Measurements from ENCODE around the gene TUT4. TPM values are rescaled to one million over a fixed set of nuclear protein-coding genes. Genes with fewer than 3 reads are reported as not detected.

The TUT4 gene
- total and polyA plus RNA-seq, 2 experiments from 2014 or later: 69.9 to 116 TPM

DNA sequence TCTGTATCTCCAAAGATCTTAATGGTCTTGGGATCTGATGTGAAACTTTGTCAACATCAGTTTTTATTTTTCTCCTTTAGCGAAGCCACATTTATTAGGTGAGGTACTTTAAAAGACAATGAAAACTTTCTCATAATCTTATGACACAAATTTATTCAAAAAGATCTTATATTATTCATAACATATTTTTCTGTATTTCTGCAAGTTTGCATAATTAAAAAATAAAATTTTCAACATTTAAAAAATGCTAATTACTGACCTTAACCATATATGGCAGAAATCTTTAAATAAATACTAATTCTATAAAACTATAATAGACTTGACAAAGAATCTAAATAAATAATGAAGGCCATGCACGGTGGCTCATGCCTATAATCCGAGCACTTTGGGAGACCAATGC lies 75.9 kb downstream of the TUT4 start:
- DNase-seq (ENCODE audit: low spot score) (no peak), ATAC-seq (no peak)
- no peak overlapping the region for H3K4me2 ChIP-seq
- H3K4me3 ChIP-seq: no peak overlapping the region
- H3K27ac ChIP-seq (ENCODE audit: low read depth): no peak overlapping the region
- Mint-ChIP-seq H3K4me1 (no peaks in the 10 kb centered on the region), H3K4me3 (no peak overlapping the region), H3K9me3 (no peaks in the 10 kb centered on the region), H3K36me3 (ENCODE audit: low read depth) (0 out of 3 replicates have a peak, but pooled peaks cover 3% of the 10 kb centered on the region), H3K27me3 (ENCODE audit: insufficient read depth, low read depth, poor library complexity) (no peaks in the 10 kb centered on the region), H3K27ac (no peak overlapping the region)
- H3K27me3 ChIP-seq (ENCODE audit: insufficient read depth): no peaks in the 10 kb centered on the region
- no peaks in the 10 kb centered on the region for H3K79me2 ChIP-seq (replicated peaks; ENCODE audit: insufficient read depth)
- H2AFZ ChIP-seq: no peak overlapping the region
- no peaks in the 10 kb centered on the region for H3K4me1 ChIP-seq (ENCODE audit: insufficient read depth)
- TF ChIP-seq, protein P1, sequence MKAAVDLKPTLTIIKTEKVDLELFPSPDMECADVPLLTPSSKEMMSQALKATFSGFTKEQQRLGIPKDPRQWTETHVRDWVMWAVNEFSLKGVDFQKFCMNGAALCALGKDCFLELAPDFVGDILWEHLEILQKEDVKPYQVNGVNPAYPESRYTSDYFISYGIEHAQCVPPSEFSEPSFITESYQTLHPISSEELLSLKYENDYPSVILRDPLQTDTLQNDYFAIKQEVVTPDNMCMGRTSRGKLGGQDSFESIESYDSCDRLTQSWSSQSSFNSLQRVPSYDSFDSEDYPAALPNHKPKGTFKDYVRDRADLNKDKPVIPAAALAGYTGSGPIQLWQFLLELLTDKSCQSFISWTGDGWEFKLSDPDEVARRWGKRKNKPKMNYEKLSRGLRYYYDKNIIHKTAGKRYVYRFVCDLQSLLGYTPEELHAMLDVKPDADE (IDR thresholded peaks at IDR 0.05): no peak
- TF ChIP-seq ZNF331 (CRISPR knock-in tag; IDR thresholded peaks at IDR 0.05; ENCODE audit: low read depth) (no peak), NANOG (IDR thresholded peaks at IDR 0.05; ENCODE audit: borderline replicate concordance) (no peak), STAT1 (IDR thresholded peaks at IDR 0.05; ENCODE audit: unreplicated experiment) (no peak), EZH2phosphoT487 (IDR thresholded peaks at IDR 0.05; ENCODE audit: unreplicated experiment) (no peak), POLR2AphosphoS5 (IDR thresholded peaks at IDR 0.05; ENCODE audit: low read depth) (no peak), JUNB (IDR thresholded peaks at IDR 0.05; ENCODE audit: unreplicated experiment) (no peak), ZNF114 (CRISPR knock-in tag; IDR thresholded peaks at IDR 0.05) (no peak), CREB1 (CRISPR knock-in tag; IDR thresholded peaks at IDR 0.05; ENCODE audit: low read depth) (no peak), EZH2 (IDR thresholded peaks at IDR 0.05; ENCODE audit: low read depth, unreplicated experiment) (no peak)
- TF ChIP-seq, protein P2, sequence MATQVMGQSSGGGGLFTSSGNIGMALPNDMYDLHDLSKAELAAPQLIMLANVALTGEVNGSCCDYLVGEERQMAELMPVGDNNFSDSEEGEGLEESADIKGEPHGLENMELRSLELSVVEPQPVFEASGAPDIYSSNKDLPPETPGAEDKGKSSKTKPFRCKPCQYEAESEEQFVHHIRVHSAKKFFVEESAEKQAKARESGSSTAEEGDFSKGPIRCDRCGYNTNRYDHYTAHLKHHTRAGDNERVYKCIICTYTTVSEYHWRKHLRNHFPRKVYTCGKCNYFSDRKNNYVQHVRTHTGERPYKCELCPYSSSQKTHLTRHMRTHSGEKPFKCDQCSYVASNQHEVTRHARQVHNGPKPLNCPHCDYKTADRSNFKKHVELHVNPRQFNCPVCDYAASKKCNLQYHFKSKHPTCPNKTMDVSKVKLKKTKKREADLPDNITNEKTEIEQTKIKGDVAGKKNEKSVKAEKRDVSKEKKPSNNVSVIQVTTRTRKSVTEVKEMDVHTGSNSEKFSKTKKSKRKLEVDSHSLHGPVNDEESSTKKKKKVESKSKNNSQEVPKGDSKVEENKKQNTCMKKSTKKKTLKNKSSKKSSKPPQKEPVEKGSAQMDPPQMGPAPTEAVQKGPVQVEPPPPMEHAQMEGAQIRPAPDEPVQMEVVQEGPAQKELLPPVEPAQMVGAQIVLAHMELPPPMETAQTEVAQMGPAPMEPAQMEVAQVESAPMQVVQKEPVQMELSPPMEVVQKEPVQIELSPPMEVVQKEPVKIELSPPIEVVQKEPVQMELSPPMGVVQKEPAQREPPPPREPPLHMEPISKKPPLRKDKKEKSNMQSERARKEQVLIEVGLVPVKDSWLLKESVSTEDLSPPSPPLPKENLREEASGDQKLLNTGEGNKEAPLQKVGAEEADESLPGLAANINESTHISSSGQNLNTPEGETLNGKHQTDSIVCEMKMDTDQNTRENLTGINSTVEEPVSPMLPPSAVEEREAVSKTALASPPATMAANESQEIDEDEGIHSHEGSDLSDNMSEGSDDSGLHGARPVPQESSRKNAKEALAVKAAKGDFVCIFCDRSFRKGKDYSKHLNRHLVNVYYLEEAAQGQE (IDR thresholded peaks at IDR 0.05; ENCODE audit: unreplicated experiment): no peak
- TF ChIP-seq, protein P3, sequence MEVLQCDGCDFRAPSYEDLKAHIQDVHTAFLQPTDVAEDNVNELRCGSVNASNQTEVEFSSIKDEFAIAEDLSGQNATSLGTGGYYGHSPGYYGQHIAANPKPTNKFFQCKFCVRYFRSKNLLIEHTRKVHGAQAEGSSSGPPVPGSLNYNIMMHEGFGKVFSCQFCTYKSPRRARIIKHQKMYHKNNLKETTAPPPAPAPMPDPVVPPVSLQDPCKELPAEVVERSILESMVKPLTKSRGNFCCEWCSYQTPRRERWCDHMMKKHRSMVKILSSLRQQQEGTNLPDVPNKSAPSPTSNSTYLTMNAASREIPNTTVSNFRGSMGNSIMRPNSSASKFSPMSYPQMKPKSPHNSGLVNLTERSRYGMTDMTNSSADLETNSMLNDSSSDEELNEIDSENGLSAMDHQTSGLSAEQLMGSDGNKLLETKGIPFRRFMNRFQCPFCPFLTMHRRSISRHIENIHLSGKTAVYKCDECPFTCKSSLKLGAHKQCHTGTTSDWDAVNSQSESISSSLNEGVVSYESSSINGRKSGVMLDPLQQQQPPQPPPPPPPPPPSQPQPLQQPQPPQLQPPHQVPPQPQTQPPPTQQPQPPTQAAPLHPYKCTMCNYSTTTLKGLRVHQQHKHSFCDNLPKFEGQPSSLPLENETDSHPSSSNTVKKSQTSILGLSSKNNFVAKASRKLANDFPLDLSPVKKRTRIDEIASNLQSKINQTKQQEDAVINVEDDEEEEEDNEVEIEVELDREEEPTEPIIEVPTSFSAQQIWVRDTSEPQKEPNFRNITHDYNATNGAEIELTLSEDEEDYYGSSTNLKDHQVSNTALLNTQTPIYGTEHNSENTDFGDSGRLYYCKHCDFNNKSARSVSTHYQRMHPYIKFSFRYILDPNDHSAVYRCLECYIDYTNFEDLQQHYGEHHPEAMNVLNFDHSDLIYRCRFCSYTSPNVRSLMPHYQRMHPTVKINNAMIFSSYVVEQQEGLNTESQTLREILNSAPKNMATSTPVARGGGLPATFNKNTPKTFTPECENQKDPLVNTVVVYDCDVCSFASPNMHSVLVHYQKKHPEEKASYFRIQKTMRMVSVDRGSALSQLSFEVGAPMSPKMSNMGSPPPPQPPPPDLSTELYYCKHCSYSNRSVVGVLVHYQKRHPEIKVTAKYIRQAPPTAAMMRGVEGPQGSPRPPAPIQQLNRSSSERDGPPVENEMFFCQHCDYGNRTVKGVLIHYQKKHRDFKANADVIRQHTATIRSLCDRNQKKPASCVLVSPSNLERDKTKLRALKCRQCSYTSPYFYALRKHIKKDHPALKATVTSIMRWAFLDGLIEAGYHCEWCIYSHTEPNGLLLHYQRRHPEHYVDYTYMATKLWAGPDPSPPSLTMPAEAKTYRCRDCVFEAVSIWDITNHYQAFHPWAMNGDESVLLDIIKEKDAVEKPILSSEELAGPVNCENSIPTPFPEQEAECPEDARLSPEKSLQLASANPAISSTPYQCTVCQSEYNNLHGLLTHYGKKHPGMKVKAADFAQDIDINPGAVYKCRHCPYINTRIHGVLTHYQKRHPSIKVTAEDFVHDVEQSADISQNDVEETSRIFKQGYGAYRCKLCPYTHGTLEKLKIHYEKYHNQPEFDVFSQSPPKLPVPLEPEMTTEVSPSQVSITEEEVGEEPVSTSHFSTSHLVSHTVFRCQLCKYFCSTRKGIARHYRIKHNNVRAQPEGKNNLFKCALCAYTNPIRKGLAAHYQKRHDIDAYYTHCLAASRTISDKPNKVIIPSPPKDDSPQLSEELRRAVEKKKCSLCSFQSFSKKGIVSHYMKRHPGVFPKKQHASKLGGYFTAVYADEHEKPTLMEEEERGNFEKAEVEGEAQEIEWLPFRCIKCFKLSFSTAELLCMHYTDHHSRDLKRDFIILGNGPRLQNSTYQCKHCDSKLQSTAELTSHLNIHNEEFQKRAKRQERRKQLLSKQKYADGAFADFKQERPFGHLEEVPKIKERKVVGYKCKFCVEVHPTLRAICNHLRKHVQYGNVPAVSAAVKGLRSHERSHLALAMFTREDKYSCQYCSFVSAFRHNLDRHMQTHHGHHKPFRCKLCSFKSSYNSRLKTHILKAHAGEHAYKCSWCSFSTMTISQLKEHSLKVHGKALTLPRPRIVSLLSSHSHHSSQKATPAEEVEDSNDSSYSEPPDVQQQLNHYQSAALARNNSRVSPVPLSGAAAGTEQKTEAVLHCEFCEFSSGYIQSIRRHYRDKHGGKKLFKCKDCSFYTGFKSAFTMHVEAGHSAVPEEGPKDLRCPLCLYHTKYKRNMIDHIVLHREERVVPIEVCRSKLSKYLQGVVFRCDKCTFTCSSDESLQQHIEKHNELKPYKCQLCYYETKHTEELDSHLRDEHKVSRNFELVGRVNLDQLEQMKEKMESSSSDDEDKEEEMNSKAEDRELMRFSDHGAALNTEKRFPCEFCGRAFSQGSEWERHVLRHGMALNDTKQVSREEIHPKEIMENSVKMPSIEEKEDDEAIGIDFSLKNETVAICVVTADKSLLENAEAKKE (CRISPR knock-in tag; IDR thresholded peaks at IDR 0.05): no peak
- TF ChIP-seq, protein P4, sequence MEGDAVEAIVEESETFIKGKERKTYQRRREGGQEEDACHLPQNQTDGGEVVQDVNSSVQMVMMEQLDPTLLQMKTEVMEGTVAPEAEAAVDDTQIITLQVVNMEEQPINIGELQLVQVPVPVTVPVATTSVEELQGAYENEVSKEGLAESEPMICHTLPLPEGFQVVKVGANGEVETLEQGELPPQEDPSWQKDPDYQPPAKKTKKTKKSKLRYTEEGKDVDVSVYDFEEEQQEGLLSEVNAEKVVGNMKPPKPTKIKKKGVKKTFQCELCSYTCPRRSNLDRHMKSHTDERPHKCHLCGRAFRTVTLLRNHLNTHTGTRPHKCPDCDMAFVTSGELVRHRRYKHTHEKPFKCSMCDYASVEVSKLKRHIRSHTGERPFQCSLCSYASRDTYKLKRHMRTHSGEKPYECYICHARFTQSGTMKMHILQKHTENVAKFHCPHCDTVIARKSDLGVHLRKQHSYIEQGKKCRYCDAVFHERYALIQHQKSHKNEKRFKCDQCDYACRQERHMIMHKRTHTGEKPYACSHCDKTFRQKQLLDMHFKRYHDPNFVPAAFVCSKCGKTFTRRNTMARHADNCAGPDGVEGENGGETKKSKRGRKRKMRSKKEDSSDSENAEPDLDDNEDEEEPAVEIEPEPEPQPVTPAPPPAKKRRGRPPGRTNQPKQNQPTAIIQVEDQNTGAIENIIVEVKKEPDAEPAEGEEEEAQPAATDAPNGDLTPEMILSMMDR (conservative IDR thresholded peaks at IDR 0.05; ENCODE audit: low read depth in 2 of 2): no peak
- no peaks in the 10 kb centered on the region for H4K20me1 ChIP-seq (replicated peaks; ENCODE audit: insufficient read depth)
- H3K9me2 ChIP-seq (ENCODE audit: insufficient read depth): no peaks in the 10 kb centered on the region
- no peaks in the 10 kb centered on the region for H3F3A ChIP-seq (replicated peaks; ENCODE audit: low read depth)
- H3K36me3 ChIP-seq (ENCODE audit: insufficient read depth): no peaks in the 10 kb centered on the region

Data from GM23338 (cell line).